GM10266 (cell line): ENCODE data around the gene RBM3.

Source experiments
- DNase-seq: peaks from one replicate; pipeline ENCODE4 v3.0.0; 2012; ENCODE audit errors: extremely low spot score
- CTCF ChIP-seq: IDR thresholded peaks from 2 replicates; pipeline ENCODE4 v1.5.1; 2012; ENCODE audit warnings: mild to moderate bottlenecking, low read depth; ENCODE audit not compliant: control insufficient read depth, insufficient read depth; ENCODE audit errors: missing control alignments

RBM3 gene

GRCh38 chrX:48591255-48591791 lies 17.0 kb downstream of the RBM3 start:
- TF ChIP-seq CTCF, result no peak
- DNase-seq, result no peak

GRCh38 chrX:48592971-48593370 lies 18.7 kb downstream of the RBM3 start:
- no peak for TF ChIP-seq CTCF
- no peak for DNase-seq

GRCh38 chrX:48595929-48596328 lies 21.6 kb downstream of the RBM3 start:
- DNase-seq, result no peak
- no peak for TF ChIP-seq CTCF

- no peak for TF ChIP-seq CTCF
- peak; percentile 83 for DNase-seq
Observed at GRCh38 chrX:48597353-48598264, 23.3 kb downstream of the RBM3 start, which contains the start of gene WDR13. Gene WDR13, plus strand, starts transcription at chrX:48597492. Its CDS starts 505 bp downstream, at chrX:48597997.

GRCh38 chrX:48598614-48599013 lies 24.3 kb downstream of the RBM3 start:
- no peak for TF ChIP-seq CTCF
- no peak for DNase-seq

GRCh38 chrX:48599341-48599740 lies 25.1 kb downstream of the RBM3 start:
- DNase-seq, result no peak
- no peak for TF ChIP-seq CTCF

- no peak for TF ChIP-seq CTCF
- no peak for DNase-seq
Observed at GRCh38 chrX:48600226-48600625, 25.9 kb downstream of the RBM3 start.
